ENCODE results near the gene GMCL1.

The GMCL1 gene

GRCh38 chr2:69836316-69836715 lies 6.9 kb downstream of the GMCL1 start:
- H3K27ac ChIP-seq = no peak overlapping the region

GRCh38 chr2:69837533-69837932 lies 8.1 kb downstream of the GMCL1 start:
- no peak overlapping the region for H3K27ac ChIP-seq
- TF ChIP-seq CTCF (conservative IDR thresholded peaks at IDR 0.05) (no peak), ZFX (IDR thresholded peaks at IDR 0.05) (no peak)

More at GRCh38 chr2:69836316-69836715, 6.9 kb downstream of the GMCL1 start:
- no peak for TF ChIP-seq ZFX (IDR thresholded peaks at IDR 0.05)
- TF ChIP-seq CTCF (conservative IDR thresholded peaks at IDR 0.05) = no peak

- no peak overlapping the region for H3K27ac ChIP-seq
- no peak for TF ChIP-seq CTCF (conservative IDR thresholded peaks at IDR 0.05)
- no peak for TF ChIP-seq ZFX (IDR thresholded peaks at IDR 0.05)
These were observed 14.5 kb downstream of the GMCL1 start for GRCh38 chr2:69843993-69844392.

GRCh38 chr2:69844560-69844959 lies 15.1 kb downstream of the GMCL1 start:
- TF ChIP-seq ZFX (IDR thresholded peaks at IDR 0.05) (no peak), CTCF (conservative IDR thresholded peaks at IDR 0.05) (no peak)
- no peak overlapping the region for H3K27ac ChIP-seq

GRCh38 chr2:69846182-69847067 lies 17.0 kb downstream of the GMCL1 start:
- TF ChIP-seq CTCF (conservative IDR thresholded peaks at IDR 0.05) = no peak
- no peak for TF ChIP-seq ZFX (IDR thresholded peaks at IDR 0.05)
- no peak overlapping the region for H3K27ac ChIP-seq

GRCh38 chr2:69847068-69847828 lies 17.8 kb downstream of the GMCL1 start:
- no peak for TF ChIP-seq ZFX (IDR thresholded peaks at IDR 0.05)
- no peak for TF ChIP-seq CTCF (conservative IDR thresholded peaks at IDR 0.05)
- no peak overlapping the region for H3K27ac ChIP-seq

Data from C4-2B (cell line).